Ascending aorta (tissue), 2 donors: ENCODE data around the gene CD244. TPM values are rescaled to one million over a fixed set of nuclear protein-coding genes. Genes with fewer than 3 reads are reported as not detected.
"Not testable (repeated sequence)": the region's sequence is repeated elsewhere in the genome, so short reads cannot be mapped to it uniquely, and the experiment has no call there.

ENCODE experiments used
- DNase-seq, 2 donors: peaks; one replicate each; pipeline ENCODE4 v3.0.0-alpha.2; 2019; ENCODE audit warnings: low spot score in 2 of 2
- H3K27ac ChIP-seq, 2 donors: fragments of 200-600 bp; sonication (generic); one replicate each; pipeline ENCODE4 v1.5.1; 2016 to 2017; ENCODE audit warnings: mild to moderate bottlenecking in 1 of 2
- H3K27me3 ChIP-seq: fragments of 200-600 bp; sonication (generic); one replicate; pipeline ENCODE4 v1.5.1; 2017
- H3K36me3 ChIP-seq, 2 donors: fragments of 200-600 bp; sonication (generic); one replicate each; pipeline ENCODE4 v1.5.1; 2016
- H3K4me1 ChIP-seq, 2 donors: fragments of 200-600 bp; sonication (generic); one replicate each; pipeline ENCODE4 v1.5.1; 2016 to 2017; ENCODE audit warnings: mild to moderate bottlenecking in 1 of 2
- H3K4me3 ChIP-seq, 2 donors: fragments of 200-600 bp; sonication (generic); one replicate each; pipeline ENCODE4 v1.5.1; 2016 to 2017; ENCODE audit warnings: mild to moderate bottlenecking in 1 of 2
- H3K9me3 ChIP-seq, 2 donors: fragments of 200-600 bp; sonication (generic); one replicate each; pipeline ENCODE4 v1.5.1; 2016
- CTCF ChIP-seq, 3 experiments: fragments of 200-600 bp in 2 of 3; fragments of 450-650 bp in 1 of 3; sonication (generic) in 2 of 3; IDR thresholded peaks; one replicate each; pipeline ENCODE4 v1.5.1; 2016 to 2019; ENCODE audit warnings: antibody characterized with exemption in 3 of 3, mild to moderate bottlenecking in 1 of 3, moderate library complexity in 1 of 3
- intact Hi-C: fragments of 100-400 bp; cut with DNase I; formaldehyde crosslinking; loops from one replicate; pipeline ENCODE4 v1.15.1; 2023
- total RNA-seq: library from RNA; depleted of rRNA; stranded (reverse); fragments of >200 nt; gene quantifications from one replicate; pipeline ENCODE4 v1.1.0, GENCODE V29; 2016

The CD244 gene
- total RNA-seq, 1 donor from 2014 or later = not detected

DNA sequence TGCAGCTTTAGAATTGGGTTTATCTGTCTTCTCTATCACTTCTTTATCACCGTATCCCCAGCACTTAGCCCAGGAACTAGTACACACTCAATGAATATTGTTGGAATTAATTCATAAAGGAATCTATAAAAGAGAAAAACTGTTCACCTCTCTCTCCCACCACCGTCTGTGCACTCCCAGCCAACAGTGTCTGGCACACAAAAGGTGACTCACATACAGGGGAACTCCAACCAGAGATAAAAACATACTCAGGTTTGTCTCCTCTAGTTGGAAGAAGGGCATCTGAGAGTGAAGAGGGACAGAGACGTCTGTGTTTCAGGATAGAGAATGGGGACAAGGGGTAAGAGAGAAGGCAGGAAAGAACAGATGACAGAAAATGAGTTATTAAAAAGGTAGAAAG lies 12.2 kb upstream of the CD244 start:
- no peak for DNase-seq
- Histone ChIP-seq H3K9me3 (no peaks in the 10 kb centered on the region), H3K36me3 (no peaks in the 10 kb centered on the region), H3K4me3 (no peak overlapping the region), H3K27me3 (no peaks in the 10 kb centered on the region), H3K27ac (no peak overlapping the region), H3K4me1 (no peaks in the 10 kb centered on the region)
- no peak for TF ChIP-seq CTCF (IDR thresholded peaks at IDR 0.05)
- intact Hi-C loops = no loop called here

- no peak for TF ChIP-seq CTCF (IDR thresholded peaks at IDR 0.05)
- no peak for DNase-seq
- no peaks in the 10 kb centered on the region for H3K4me1 ChIP-seq
- intact Hi-C loops = no loop called here
- H3K9me3 ChIP-seq = no peaks in the 10 kb centered on the region
- no peaks in the 10 kb centered on the region for H3K36me3 ChIP-seq
- no peak overlapping the region for H3K27ac ChIP-seq
- H3K27me3 ChIP-seq = no peaks in the 10 kb centered on the region
- no peak overlapping the region for H3K4me3 ChIP-seq
Observed at GRCh38 chr1:160868141-160868540, 5.5 kb upstream of the CD244 start.

- H3K27me3 ChIP-seq, H3K36me3 ChIP-seq, H3K9me3 ChIP-seq, H3K4me3 ChIP-seq, H3K27ac ChIP-seq, DNase-seq, intact Hi-C loops, H3K4me1 ChIP-seq: not testable (repeated sequence)
Observed at GRCh38 chr1:160867651-160868050, 5.0 kb upstream of the CD244 start.

DNA sequence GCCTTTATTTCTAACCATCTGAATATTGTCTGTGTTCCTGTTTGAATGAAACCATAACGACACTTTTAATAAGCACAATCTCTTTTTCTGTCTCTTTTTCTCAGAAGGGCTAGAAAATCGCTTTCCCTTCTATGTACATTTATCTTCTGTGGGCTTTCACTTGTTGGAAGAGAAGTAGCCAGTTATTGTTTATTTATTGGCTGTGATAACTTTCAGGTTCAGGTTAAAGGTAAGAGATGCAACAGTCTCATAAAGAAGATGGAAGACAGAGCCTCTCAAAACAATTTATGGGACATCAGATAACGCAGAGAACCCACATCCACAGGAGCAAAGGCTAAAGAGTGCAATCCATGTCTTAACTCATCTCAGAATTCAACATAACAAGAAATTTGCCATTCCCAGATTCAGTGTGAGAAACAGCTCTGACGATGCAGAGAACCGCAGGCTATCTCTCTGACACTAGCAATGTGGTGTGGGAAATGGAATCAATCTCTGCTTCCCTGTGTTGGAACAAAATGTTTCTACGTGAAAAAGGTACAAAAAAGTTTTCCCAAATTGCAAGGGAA lies 4.1 kb upstream of the CD244 start:
- Histone ChIP-seq H3K36me3 (no peaks in the 10 kb centered on the region), H3K9me3 (no peaks in the 10 kb centered on the region)
- TF ChIP-seq CTCF (IDR thresholded peaks at IDR 0.05) = no peak

GRCh38 chr1:160866001-160866694 lies 3.5 kb upstream of the CD244 start:
- intact Hi-C loops = no loop called here
- no peak for DNase-seq
- Histone ChIP-seq H3K4me1 (no peaks in the 10 kb centered on the region), H3K27me3 (no peaks in the 10 kb centered on the region), H3K9me3 (no peaks in the 10 kb centered on the region), H3K36me3 (no peaks in the 10 kb centered on the region), H3K27ac (no peak overlapping the region), H3K4me3 (no peak overlapping the region)
- TF ChIP-seq CTCF (IDR thresholded peaks at IDR 0.05) = no peak

More for the DNA sequence above, 4.1 kb upstream of the CD244 start:
- no peak overlapping the region for H3K27ac ChIP-seq
- no peaks in the 10 kb centered on the region for H3K4me1 ChIP-seq
- H3K27me3 ChIP-seq = no peaks in the 10 kb centered on the region
- H3K4me3 ChIP-seq = no peak overlapping the region
- intact Hi-C loops = no loop called here
- no peak for DNase-seq

- H3K36me3 ChIP-seq = no peaks in the 10 kb centered on the region
- no peaks in the 10 kb centered on the region for H3K4me1 ChIP-seq
- intact Hi-C loops = no loop called here
- H3K9me3 ChIP-seq = no peaks in the 10 kb centered on the region
- TF ChIP-seq CTCF (IDR thresholded peaks at IDR 0.05) = no peak
- DNase-seq = no peak
- H3K27me3 ChIP-seq = no peaks in the 10 kb centered on the region
- H3K4me3 ChIP-seq = no peak overlapping the region
- no peak overlapping the region for H3K27ac ChIP-seq
Observed at GRCh38 chr1:160865337-160865736, 2.6 kb upstream of the CD244 start.
